Uterus (tissue), 4 donors: ENCODE results near the gene SLC16A14. TPM values are rescaled to one million over a fixed set of nuclear protein-coding genes. Genes with fewer than 3 reads are reported as not detected.

Source experiments
- DNase-seq, 2 donors: peaks; one replicate each; pipeline ENCODE4 v3.0.0-alpha.2; 2019 to 2020
- H3K27ac ChIP-seq, 2 donors: fragments of 200-600 bp; sonication (generic); 1 replicate in 1 of 2; 2 replicates in 1 of 2; pipeline ENCODE4 v1.5.1; 2016 to 2018
- H3K27me3 ChIP-seq, 2 donors: fragments of 200-600 bp; sonication (generic); one replicate each; pipeline ENCODE4 v1.5.1; 2018 to 2019; ENCODE audit warnings: control low read depth in 1 of 2
- H3K36me3 ChIP-seq, 2 donors: fragments of 200-600 bp; sonication (generic); one replicate each; pipeline ENCODE4 v1.5.1; 2019; ENCODE audit warnings: control low read depth in 1 of 2
- H3K4me1 ChIP-seq, 2 donors: fragments of 200-600 bp; sonication (generic); one replicate each; pipeline ENCODE4 v1.5.1; 2018 to 2019; ENCODE audit warnings: control low read depth in 1 of 2
- H3K4me3 ChIP-seq, 2 donors: fragments of 200-600 bp; sonication (generic); 1 replicate in 1 of 2; 2 replicates in 1 of 2; pipeline ENCODE4 v1.5.1; 2018 to 2019; ENCODE audit warnings: mild to moderate bottlenecking in 1 of 2
- H3K9me3 ChIP-seq, 2 donors: fragments of 200-600 bp; sonication (generic); one replicate each; pipeline ENCODE4 v1.5.1; 2019; ENCODE audit warnings: control low read depth in 1 of 2
- POLR2A ChIP-seq, 2 donors: fragments of 450-650 bp; IDR thresholded peaks; one replicate each; pipeline ENCODE4 v1.6.1; 2016; ENCODE audit warnings: antibody characterized with exemption in 2 of 2, mild to moderate bottlenecking in 1 of 2, moderate library complexity in 1 of 2
- intact Hi-C: fragments of 100-400 bp; cut with DNase I; formaldehyde crosslinking; loops from one replicate; pipeline ENCODE4 v1.15.1; 2023; ENCODE audit warnings: low total_unique reads
- total RNA-seq, 4 donors: library from RNA; depleted of rRNA in 3 of 4; stranded (reverse); fragments of >200 nt in 3 of 4; gene quantifications; one replicate each; pipeline versions ENCODE4 v1.1.0 to v1.2.4, GENCODE V29; 2014 to 2023
- TF ChIP-seq, protein P1 (sequence below), 4 experiments: fragments of 200-600 bp in 2 of 4; fragments of 450-650 bp in 2 of 4; sonication (generic) in 2 of 4; IDR thresholded peaks; one replicate each; pipeline ENCODE4 v1.5.1; 2016 to 2019; ENCODE audit warnings: antibody characterized with exemption in 4 of 4, mild to moderate bottlenecking in 2 of 4, moderate library complexity in 1 of 4
- donor health status: DM: yes; HTN: yes; CAD: no.

SLC16A14 gene
- total RNA-seq, 4 donors from 2014 or later, result 3.2 to 28.6 (median 8.2) TPM

DNA sequence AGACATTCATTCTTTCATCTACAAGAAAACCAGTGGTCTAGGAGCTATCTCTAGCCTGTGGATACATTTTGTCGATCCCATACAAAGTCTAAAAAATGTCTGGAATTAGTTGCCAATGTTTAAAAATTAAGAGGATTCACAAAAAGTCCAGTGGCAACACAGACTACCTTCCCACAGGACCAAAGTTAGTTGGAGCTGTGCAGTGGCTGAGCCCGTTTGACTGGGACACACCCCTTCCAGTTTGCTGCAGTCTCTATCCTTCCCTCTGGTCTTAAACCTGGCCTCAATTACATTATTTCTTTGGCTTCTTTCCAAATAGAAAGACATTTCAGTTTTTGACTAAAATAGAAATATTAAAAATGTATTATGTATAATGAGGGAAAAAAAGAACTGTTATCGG, 18.6 kb downstream of the SLC16A14 start:
- DNase-seq, result no peak
- Histone ChIP-seq H3K27me3 (no peaks in the 10 kb centered on the region), H3K4me1 (no peaks in the 10 kb centered on the region), H3K36me3 (no peaks in the 10 kb centered on the region), H3K9me3 (no peaks in the 10 kb centered on the region), H3K4me3 (no peak overlapping the region), H3K27ac (no peak overlapping the region)
- TF ChIP-seq, protein P1, sequence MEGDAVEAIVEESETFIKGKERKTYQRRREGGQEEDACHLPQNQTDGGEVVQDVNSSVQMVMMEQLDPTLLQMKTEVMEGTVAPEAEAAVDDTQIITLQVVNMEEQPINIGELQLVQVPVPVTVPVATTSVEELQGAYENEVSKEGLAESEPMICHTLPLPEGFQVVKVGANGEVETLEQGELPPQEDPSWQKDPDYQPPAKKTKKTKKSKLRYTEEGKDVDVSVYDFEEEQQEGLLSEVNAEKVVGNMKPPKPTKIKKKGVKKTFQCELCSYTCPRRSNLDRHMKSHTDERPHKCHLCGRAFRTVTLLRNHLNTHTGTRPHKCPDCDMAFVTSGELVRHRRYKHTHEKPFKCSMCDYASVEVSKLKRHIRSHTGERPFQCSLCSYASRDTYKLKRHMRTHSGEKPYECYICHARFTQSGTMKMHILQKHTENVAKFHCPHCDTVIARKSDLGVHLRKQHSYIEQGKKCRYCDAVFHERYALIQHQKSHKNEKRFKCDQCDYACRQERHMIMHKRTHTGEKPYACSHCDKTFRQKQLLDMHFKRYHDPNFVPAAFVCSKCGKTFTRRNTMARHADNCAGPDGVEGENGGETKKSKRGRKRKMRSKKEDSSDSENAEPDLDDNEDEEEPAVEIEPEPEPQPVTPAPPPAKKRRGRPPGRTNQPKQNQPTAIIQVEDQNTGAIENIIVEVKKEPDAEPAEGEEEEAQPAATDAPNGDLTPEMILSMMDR (IDR thresholded peaks at IDR 0.05), result no peak
- TF ChIP-seq POLR2A (IDR thresholded peaks at IDR 0.05), result no peak
- intact Hi-C loops, result no loop called here

DNA sequence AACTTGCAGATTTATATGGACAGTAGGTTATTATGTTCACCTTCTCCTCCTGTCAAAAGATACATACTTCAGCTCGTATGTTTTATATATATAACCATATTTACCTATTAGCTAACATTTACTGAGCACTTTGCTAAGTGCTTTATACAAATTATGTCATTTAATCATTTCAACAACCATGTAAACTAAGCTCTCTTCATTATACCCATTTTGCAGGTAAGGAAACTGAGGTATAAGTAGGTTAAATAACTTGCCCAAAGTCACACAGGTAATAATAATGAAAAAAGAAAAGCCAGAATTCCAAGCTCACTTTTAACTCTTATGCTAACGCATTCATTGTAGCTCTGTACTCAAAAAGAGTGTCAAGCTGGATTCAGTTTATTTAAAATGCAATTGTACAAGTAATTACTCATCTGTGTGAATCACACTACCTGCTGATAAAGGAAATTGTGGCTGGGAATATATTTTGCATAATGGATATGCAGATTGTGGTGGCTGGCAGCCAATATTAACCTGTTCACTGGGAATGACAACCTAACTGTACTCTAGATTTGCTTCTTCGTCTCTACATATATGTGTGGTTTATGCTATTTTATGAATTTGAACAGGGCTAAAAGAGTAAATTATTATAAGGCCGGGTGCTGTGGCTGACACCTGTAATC, 20.6 kb downstream of the SLC16A14 start:
- intact Hi-C loops, result no loop called here
- TF ChIP-seq POLR2A (IDR thresholded peaks at IDR 0.05), result no peak
- TF ChIP-seq, protein P1 (IDR thresholded peaks at IDR 0.05), result no peak
- H3K27me3 ChIP-seq, result no peaks in the 10 kb centered on the region
- no peak for DNase-seq
- no peaks in the 10 kb centered on the region for H3K4me1 ChIP-seq
- no peak overlapping the region for H3K27ac ChIP-seq
- H3K9me3 ChIP-seq, result no peaks in the 10 kb centered on the region
- no peak overlapping the region for H3K4me3 ChIP-seq
- no peaks in the 10 kb centered on the region for H3K36me3 ChIP-seq

DNA sequence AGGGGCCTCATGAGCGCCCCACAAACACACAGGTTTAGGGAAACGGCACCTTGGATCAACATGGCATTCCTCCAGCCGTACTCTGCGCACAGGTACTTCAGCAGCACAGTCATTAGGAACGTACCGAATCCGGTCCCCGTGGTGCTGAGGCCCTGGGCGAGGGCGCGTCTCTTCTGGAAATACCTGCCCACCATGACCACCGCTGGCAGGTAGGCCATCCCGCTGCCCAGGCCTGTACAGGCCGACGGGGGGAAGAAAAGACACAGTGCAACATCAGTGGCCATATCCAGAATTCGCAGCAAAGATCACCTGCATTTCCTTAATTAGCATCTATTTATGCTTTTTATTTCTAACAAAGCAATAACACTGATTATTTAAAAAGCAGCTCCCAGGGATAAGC, 22.2 kb downstream of the SLC16A14 start:
- Histone ChIP-seq H3K4me1 (no peaks in the 10 kb centered on the region), H3K9me3 (no peaks in the 10 kb centered on the region), H3K36me3 (no peaks in the 10 kb centered on the region), H3K4me3 (no peak overlapping the region), H3K27me3 (no peaks in the 10 kb centered on the region), H3K27ac (no peak overlapping the region)
- intact Hi-C loops, result no loop called here
- no peak for DNase-seq
- no peak for TF ChIP-seq POLR2A (IDR thresholded peaks at IDR 0.05)
- TF ChIP-seq, protein P1 (IDR thresholded peaks at IDR 0.05), result no peak

DNA sequence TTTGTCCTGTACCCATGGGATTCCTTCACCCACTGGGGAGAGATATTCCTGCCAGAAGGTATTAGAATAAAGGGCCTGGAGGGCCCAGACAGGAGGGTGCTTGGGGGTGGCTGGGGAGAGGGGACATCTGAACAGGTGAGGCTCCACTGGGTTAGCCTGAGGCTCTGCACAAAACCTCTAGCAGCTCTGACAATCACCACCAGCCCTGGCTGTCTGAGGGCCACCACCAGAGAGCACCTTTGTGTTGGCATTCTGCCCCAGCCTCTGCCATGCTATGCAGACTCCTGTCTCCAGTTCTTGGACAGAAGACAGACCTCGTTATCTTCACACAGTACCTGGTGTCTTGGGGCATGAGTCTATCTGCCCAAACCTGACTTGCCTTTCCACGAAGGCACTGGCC, 25.3 kb downstream of the SLC16A14 start:
- intact Hi-C loops, result no loop called here
- Histone ChIP-seq H3K9me3 (no peaks in the 10 kb centered on the region), H3K27ac (no peak overlapping the region), H3K27me3 (no peaks in the 10 kb centered on the region), H3K36me3 (no peaks in the 10 kb centered on the region), H3K4me1 (no peaks in the 10 kb centered on the region), H3K4me3 (no peak overlapping the region)
- DNase-seq, result no peak
- no peak for TF ChIP-seq POLR2A (IDR thresholded peaks at IDR 0.05)
- TF ChIP-seq, protein P1 (IDR thresholded peaks at IDR 0.05), result no peak

DNA sequence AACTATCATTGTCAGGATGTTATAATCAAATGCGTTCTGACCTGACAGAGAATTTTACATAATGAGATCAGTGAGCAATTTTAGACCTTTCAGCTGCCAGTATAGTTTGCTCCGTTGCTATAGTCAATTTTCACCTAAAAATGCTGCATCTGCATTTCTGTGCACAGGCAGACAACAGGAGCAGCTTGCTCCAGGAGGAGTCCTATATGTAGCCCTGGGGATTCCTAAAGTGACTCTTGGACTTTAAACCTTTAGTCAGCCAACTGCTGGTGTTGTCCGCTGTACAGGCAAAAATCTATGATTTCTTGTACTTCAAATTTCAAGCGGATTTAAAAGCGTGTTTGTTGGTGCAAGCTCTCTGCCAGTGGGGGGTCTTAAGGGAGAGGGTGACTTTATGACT, 25.7 kb downstream of the SLC16A14 start:
- DNase-seq, result no peak
- no peaks in the 10 kb centered on the region for H3K9me3 ChIP-seq
- H3K27me3 ChIP-seq, result no peaks in the 10 kb centered on the region
- TF ChIP-seq, protein P1 (IDR thresholded peaks at IDR 0.05), result no peak
- no peak for TF ChIP-seq POLR2A (IDR thresholded peaks at IDR 0.05)
- H3K36me3 ChIP-seq, result no peaks in the 10 kb centered on the region
- H3K4me1 ChIP-seq, result no peaks in the 10 kb centered on the region
- intact Hi-C loops, result no loop called here
- no peak overlapping the region for H3K4me3 ChIP-seq
- H3K27ac ChIP-seq, result no peak overlapping the region
